Muscle of leg (tissue), 11 donors: ENCODE data around the gene DCDC2. TPM values are rescaled to one million over a fixed set of nuclear protein-coding genes. Genes with fewer than 3 reads are reported as not detected.

Experiments used
- DNase-seq: peaks from one replicate; pipeline ENCODE4 v3.0.0; 2013
- H3K27ac ChIP-seq: one replicate; pipeline ENCODE4 v1.5.1; 2013; ENCODE audit warnings: mild to moderate bottlenecking, low read length, control low read depth
- H3K27me3 ChIP-seq: one replicate; pipeline ENCODE4 v1.6.1; 2013; ENCODE audit warnings: low read length; ENCODE audit not compliant: control insufficient read depth, insufficient read depth
- H3K36me3 ChIP-seq: one replicate; pipeline ENCODE4 v1.6.1; 2013; ENCODE audit warnings: low read length; ENCODE audit not compliant: control insufficient read depth, insufficient read depth
- H3K4me1 ChIP-seq: one replicate; pipeline ENCODE4 v1.6.1; 2013; ENCODE audit warnings: low read length; ENCODE audit not compliant: control insufficient read depth, insufficient read depth
- H3K4me3 ChIP-seq: one replicate; pipeline ENCODE4 v1.5.1; 2013; ENCODE audit warnings: low read length, control low read depth
- H3K9me3 ChIP-seq: replicated peaks from 2 replicates; pipeline ENCODE4 v1.6.1; 2013; ENCODE audit warnings: low read depth, low read length; ENCODE audit not compliant: control insufficient read depth
- WGBS: methylation state at CpG from one replicate; pipeline ENCODE4 v1.1.5; 2013; ENCODE audit warnings: missing lambda C conversion rate; ENCODE audit not compliant: insufficient coverage; 5-methylcytosine and 5-hydroxymethylcytosine counted together
- polyA plus RNA-seq, 8 donors: library from polyadenylated mRNA; unstranded; fragments of 120-200 nt; gene quantifications; one replicate each; pipeline versions ENCODE4 v1.2.1 to v1.2.3, GENCODE V29; 2013; ENCODE audit warnings: inconsistent platforms in 1 of 8, low replicate concordance in 1 of 8; ENCODE audit not compliant: insufficient read length in 8 of 8, insufficient read depth in 1 of 8
- total RNA-seq: library from RNA; stranded (reverse); fragments of 120-200 nt; gene quantifications from one replicate; pipeline ENCODE4 v1.2.4, GENCODE V29; 2013

The DCDC2 gene
- total and polyA plus RNA-seq, 9 donors = 0.04 to 0.60 (median 0.17) TPM

DNA sequence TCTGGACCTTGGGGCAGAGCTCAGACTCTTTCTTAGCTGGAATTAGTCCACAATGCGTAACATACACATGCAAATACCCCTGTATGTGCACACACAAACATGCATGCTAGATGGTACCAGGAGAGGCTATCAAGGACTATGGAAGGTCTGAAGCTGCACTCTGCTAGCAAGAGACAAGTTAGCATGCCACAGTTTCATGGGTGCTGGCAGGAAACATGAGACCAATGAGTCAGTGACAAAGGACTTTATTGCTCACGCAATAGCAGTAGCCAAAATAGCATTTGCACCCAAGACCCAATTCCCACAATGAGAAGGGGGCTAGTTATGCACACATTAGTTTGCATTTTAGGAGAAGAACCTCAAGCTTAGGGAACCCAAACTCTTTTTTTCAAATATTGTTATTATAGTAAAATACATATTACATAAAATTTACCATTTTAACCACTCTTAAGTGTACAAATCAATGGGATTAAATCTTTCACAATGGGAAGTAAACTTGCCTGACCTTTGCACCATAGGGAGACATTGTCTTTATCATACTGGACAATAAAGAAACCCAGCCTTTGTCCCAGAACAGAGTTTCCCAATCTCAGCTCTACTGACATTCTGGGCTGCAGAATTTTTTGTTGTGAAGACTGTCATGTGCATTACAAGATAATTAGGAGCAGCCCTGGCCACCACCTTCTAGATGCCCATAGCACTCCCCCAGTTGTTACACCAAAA is 162.7 kb downstream of the DCDC2 start:
- Histone ChIP-seq H3K27me3 (no peaks in the 10 kb centered on the region), H3K4me1 (no peaks in the 10 kb centered on the region), H3K36me3 (no peaks in the 10 kb centered on the region), H3K9me3 (no peaks in the 10 kb centered on the region), H3K27ac (no peak overlapping the region), H3K4me3 (no peak overlapping the region)
- WGBS = no CpG with 5 or more reads among the region's 2 CpGs
- DNase-seq = no peak

DNA sequence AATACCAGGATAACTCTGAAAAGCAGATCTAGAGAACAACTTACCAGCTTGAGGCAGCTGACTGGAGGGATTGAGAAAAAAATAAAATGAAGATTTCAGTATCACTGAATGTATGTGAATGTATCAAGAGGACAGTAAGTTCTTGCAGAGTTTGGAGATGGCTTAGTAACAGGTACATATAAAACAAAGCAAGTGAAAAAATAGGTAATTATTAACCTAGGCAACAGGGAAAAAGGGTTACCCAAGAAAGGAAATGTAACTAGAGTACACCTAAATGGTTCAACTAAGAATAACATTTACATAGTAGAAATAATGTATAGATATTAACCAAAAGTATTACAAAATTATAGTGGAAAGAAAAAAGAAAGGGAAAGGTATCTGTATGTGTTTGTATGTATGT is 164.5 kb downstream of the DCDC2 start:
- Histone ChIP-seq H3K4me1 (no peaks in the 10 kb centered on the region), H3K4me3 (no peak overlapping the region), H3K27ac (no peak overlapping the region), H3K27me3 (no peaks in the 10 kb centered on the region), H3K36me3 (no peaks in the 10 kb centered on the region), H3K9me3 (no peaks in the 10 kb centered on the region)
- DNase-seq = no peak

DNA sequence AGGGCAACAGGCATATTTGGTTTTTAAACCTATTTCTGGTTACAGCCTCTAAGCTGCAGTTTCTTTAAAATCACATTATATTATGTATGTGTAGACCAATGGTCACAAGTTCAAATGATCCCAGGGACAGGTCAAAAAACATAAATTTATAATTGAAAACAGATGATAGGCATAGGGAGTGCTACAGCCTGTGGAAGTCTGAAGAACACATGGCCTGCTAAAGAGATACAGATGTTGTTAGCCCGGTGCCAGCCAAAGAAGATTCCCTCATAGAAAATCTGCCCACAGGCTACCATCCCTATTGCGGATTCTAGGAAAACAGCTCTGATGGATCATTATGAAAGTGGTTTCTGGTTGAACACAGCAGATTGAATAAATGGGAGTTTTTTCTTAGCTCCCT is 166.5 kb downstream of the DCDC2 start:
- DNase-seq = no peak
- no peak overlapping the region for H3K4me3 ChIP-seq
- H3K36me3 ChIP-seq = no peaks in the 10 kb centered on the region
- no CpG with 5 or more reads among the region's 2 CpGs for WGBS
- H3K4me1 ChIP-seq = no peaks in the 10 kb centered on the region
- no peak overlapping the region for H3K27ac ChIP-seq
- no peaks in the 10 kb centered on the region for H3K27me3 ChIP-seq
- no peaks in the 10 kb centered on the region for H3K9me3 ChIP-seq

DNA sequence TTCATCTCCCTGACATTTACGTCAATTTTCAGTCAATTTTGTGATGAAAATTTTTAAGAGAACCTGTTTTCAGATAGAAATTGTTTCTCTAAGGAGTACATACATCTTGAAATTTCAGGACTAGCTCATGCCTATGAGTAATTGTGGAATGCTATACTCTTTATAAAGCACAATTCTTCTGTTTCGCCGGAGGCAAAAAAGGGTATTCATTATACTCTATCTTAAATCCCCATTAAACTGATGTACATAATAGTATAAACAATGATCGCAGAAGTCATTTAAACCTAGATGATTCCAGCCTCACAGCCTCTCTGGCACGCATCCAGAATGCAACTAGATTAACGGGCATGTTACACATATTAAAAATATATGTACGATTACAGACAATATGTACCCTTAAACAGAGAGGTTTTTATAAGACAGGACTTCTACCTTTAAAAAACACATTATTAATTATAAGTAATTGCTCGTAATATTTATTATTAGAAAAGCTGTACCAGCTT is 169.2 kb downstream of the DCDC2 start:
- no peaks in the 10 kb centered on the region for H3K4me1 ChIP-seq
- H3K4me3 ChIP-seq = no peak overlapping the region
- H3K27me3 ChIP-seq = no peaks in the 10 kb centered on the region
- no peak overlapping the region for H3K27ac ChIP-seq
- no peaks in the 10 kb centered on the region for H3K36me3 ChIP-seq
- no peak for DNase-seq
- WGBS = no CpG with 5 or more reads among the region's 8 CpGs
- H3K9me3 ChIP-seq = no peaks in the 10 kb centered on the region

DNA sequence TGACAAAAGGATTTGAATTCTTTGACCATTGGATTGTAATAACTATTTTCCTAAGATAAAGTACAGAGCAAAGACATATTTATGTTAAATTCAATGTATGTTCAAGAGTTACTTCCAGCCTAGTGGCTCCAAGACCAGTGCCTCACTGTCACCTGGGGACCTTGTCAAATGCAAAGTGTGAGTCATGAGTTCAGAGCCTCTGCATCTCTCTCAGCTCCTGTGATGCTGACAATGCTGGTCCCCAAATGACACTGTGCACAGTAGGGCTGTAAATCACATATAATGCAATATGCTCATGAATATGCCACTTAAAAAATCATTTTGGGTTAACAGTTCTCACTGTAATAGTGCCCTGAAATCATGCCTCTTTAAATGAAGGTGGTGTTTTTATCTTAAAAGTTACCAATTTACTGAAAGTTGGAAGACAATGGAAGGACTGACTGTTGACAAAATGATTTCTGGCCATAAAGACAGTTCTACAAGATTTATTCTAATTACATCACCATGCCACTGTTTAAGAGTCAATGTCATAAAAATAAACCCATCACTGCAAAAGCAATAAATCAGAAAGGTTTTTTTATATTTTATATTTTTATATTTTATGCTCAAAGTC is 169.8 kb downstream of the DCDC2 start:
- DNase-seq = no peak
- Histone ChIP-seq H3K27ac (no peak overlapping the region), H3K9me3 (no peaks in the 10 kb centered on the region), H3K4me3 (no peak overlapping the region), H3K36me3 (no peaks in the 10 kb centered on the region), H3K4me1 (no peaks in the 10 kb centered on the region), H3K27me3 (no peaks in the 10 kb centered on the region)

DNA sequence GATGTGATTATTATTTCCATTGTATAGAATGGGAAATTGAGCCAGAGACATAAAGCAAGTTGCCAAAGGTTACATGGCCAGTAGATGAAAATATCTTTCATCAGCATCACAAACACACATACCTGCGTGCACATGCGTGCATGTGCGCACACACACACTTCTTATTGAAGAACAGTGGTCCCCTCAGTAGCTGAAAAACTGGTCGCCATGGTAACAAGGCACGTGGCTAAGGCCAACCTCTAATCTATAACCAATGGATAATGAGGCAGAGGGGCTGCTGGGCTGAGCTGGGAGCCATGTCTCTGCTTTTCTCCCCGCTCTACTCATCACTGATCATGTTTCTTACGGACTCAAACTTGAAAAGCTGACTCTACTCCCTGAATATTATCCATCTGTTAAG is 171.5 kb downstream of the DCDC2 start:
- Histone ChIP-seq H3K36me3 (no peaks in the 10 kb centered on the region), H3K27me3 (no peaks in the 10 kb centered on the region), H3K27ac (no peak overlapping the region), H3K4me1 (no peaks in the 10 kb centered on the region), H3K9me3 (peaks cover 2% of the 10 kb centered on the region), H3K4me3 (no peak overlapping the region)
- WGBS = 100% methylated on average over 3 of the region's 7 CpGs
- no peak for DNase-seq

DNA sequence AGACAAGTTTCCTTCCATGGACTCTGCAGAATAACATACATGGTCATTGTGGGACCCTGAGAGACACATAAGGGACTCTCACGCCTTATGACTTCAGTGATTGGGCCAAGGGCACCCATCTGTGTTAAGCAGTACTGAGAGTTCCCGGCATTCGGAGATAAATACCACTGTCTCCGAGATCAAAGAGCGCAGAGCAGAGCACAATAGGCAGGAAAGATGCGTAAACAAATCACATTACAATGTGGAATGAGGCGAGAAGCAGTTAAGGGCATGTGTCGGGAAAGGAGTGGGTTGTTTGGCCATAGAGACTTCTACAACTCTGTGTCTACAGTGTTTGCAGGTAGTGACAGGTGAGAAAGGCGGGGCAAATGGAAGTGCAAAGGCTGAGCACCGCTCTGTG is 174.3 kb downstream of the DCDC2 start:
- no peak overlapping the region for H3K4me3 ChIP-seq
- H3K27ac ChIP-seq = no peak overlapping the region
- H3K4me1 ChIP-seq = no peaks in the 10 kb centered on the region
- no peaks in the 10 kb centered on the region for H3K36me3 ChIP-seq
- DNase-seq = no peak
- 84% methylated on average over 3 of the region's 10 CpGs for WGBS
- H3K27me3 ChIP-seq = no peaks in the 10 kb centered on the region
- H3K9me3 ChIP-seq = peaks cover 2% of the 10 kb centered on the region

DNA sequence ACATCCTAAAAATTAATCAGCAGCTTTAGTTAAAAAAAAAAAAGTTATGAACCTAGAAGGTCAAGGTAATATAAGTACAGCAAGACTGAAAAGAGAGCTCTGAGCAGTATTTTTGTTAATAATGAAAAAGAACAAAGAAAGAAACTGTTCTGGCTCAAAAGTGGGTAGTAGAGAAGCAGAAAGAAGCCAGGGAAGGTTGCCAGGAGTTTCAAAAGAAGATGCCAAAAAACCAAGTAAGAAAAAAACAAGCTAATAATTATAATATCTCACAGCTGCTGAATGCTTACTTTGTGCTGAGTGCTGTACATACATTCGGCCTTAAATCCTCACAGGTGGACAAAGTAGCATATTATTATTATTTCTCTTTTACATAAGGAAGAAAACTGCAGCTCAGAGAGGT is 200.0 kb downstream of the DCDC2 start:
- Histone ChIP-seq H3K36me3 (no peaks in the 10 kb centered on the region), H3K27ac (no peak overlapping the region), H3K4me3 (no peak overlapping the region), H3K27me3 (no peaks in the 10 kb centered on the region), H3K4me1 (no peaks in the 10 kb centered on the region), H3K9me3 (no peaks in the 10 kb centered on the region)
- no CpG with 5 or more reads among the region's 1 CpG for WGBS
- peak; percentile 60 for DNase-seq

DNA sequence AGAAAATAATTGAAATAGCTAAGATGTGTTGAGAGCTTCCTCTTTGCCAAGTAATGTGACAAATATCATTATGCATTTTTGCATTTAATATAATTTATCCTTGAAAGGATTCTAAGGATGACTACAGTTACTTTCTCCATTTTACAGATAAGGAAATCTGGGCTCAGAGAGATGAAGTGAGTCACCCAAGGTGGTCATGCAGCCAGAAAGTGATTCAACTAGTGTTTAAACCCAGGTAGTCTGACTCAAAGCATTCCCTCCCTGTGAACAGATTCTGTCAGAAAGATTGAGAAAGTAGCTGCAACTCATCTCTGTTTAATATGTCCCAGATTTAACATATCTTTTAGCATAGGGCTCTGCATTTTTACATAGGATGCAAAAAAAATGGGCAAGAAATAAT is 203.7 kb downstream of the DCDC2 start:
- no peak for DNase-seq
- H3K27ac ChIP-seq = no peak overlapping the region
- H3K27me3 ChIP-seq = no peaks in the 10 kb centered on the region
- H3K4me1 ChIP-seq = no peaks in the 10 kb centered on the region
- peaks cover 2% of the 10 kb centered on the region for H3K9me3 ChIP-seq
- H3K36me3 ChIP-seq = no peaks in the 10 kb centered on the region
- no peak overlapping the region for H3K4me3 ChIP-seq

DNA sequence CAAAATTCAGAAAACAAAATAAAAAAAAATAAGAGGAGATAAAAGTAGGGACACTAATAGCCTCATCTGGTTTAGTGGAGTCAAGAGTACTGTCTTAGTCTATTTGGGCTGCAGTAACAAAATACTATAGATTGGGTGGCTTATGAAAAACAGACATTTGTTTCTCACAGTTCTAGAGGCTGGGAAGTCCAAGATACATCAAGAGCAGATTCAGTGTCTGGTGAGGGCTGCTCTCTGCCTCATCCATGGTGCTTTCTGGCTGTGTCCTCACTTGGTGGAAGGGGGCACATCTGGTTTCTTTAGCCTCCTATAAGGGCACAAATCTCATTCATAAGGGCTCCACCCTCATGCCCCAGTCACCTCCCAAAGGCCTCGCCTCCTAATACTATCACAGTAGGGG is 205.8 kb downstream of the DCDC2 start:
- H3K36me3 ChIP-seq = no peaks in the 10 kb centered on the region
- no peak for DNase-seq
- peaks cover 2% of the 10 kb centered on the region for H3K9me3 ChIP-seq
- no peaks in the 10 kb centered on the region for H3K27me3 ChIP-seq
- no peak overlapping the region for H3K27ac ChIP-seq
- no peaks in the 10 kb centered on the region for H3K4me1 ChIP-seq
- no peak overlapping the region for H3K4me3 ChIP-seq
- WGBS = no CpG with 5 or more reads among the region's 1 CpG

DNA sequence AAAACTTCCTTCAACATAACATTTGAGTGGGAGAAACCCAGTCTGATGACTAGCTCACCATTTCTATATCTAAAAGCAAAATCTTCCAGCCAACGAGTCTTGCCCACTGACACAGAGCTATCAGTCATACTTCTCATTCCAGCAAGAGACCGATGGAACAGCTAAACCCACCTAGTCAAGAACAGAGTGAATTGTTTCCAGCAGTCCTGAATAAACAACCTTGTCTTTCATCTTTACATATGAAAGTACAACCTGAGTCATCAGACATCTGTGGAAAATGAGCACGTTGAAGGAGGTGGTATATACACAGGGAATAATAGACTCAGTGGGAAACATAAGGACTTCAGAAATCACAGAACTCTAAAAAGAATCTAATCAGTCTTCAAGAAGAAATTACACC is 208.0 kb downstream of the DCDC2 start:
- peaks cover 2% of the 10 kb centered on the region for H3K27me3 ChIP-seq
- no peaks in the 10 kb centered on the region for H3K4me1 ChIP-seq
- DNase-seq = no peak
- WGBS = 52% methylated on average over 2 of the region's 3 CpGs
- H3K4me3 ChIP-seq = no peak overlapping the region
- H3K36me3 ChIP-seq = no peaks in the 10 kb centered on the region
- H3K9me3 ChIP-seq = peaks cover 2% of the 10 kb centered on the region
- no peak overlapping the region for H3K27ac ChIP-seq
